K562 (cell line): ENCODE results near the gene YTHDC1. TPM values are rescaled to one million over a fixed set of nuclear protein-coding genes. Genes with fewer than 3 reads are reported as not detected.

ENCODE experiments used
- KLF10 ChIP-seq: fragments of 250-450 bp; sonication (Bioruptor Pico); IDR thresholded peaks from 2 replicates; pipeline ENCODE4 v1.6.1; 2021; ENCODE audit warnings: matching md5 sums
- SMAD4 ChIP-seq: fragments of 250-450 bp; sonication (Bioruptor Pico); conservative IDR thresholded peaks from 2 replicates; pipeline ENCODE4 v1.8.0; 2021; ENCODE audit warnings: inconsistent platforms, mild to moderate bottlenecking, moderate library complexity
- polyA plus RNA-seq, 8 experiments: library from polyadenylated mRNA; depleted of rRNA in 4 of 8; stranded (reverse) in 5 of 8; unstranded in 3 of 8; fragments of >200 nt; fragmentation: Nextera tagmentation in 2 of 8; fragmentation: Illumina TruSeq in 1 of 8; extraction: Ambion mirVana in 2 of 8; extraction: Trizol in 1 of 8; gene quantifications; 2 replicates each; pipeline versions ENCODE4 v1.2.1 to v1.2.3, GENCODE V29; 2011 to 2014; ENCODE audit warnings: inconsistent platforms in 1 of 8, missing spikeins in 1 of 8
- total RNA-seq, 7 experiments: library from RNA; depleted of rRNA in 6 of 7; stranded (reverse); fragments of >200 nt in 6 of 7; fragmentation: Illumina TruSeq in 2 of 7; extraction: Trizol in 2 of 7; gene quantifications; 2 replicates each; pipeline versions ENCODE4 v1.2.1 to v1.2.3, GENCODE V29; 2011 to 2021; ENCODE audit warnings: low replicate concordance in 1 of 7
- TF ChIP-seq, protein P1 (sequence below): sonication (generic); formaldehyde crosslinking; IDR thresholded peaks from 2 replicates; pipeline ENCODE4 v1.8.0; 2023; ENCODE audit warnings: missing genetic modification reagents, mild to moderate bottlenecking, borderline replicate concordance
- TF ChIP-seq, protein P2 (sequence below): sonication (generic); formaldehyde crosslinking; IDR thresholded peaks from 2 replicates; pipeline ENCODE4 v1.8.0; 2022; ENCODE audit warnings: missing genetic modification reagents, mild to moderate bottlenecking, borderline replicate concordance
- TF ChIP-seq, protein P3 (sequence below): fragments of 200-800 bp; sonication (Bioruptor generic); IDR thresholded peaks from 2 replicates; pipeline ENCODE4 v1.6.1; 2017; ENCODE audit warnings: missing genetic modification characterization, missing compliant biosample characterization
- TF ChIP-seq, protein P4 (sequence below): fragments of 250-450 bp; sonication (Bioruptor Pico); IDR thresholded peaks from 2 replicates; pipeline ENCODE4 v1.8.0; 2021; ENCODE audit warnings: mild to moderate bottlenecking, moderate library complexity
- TF ChIP-seq, protein P5 (sequence below): IDR thresholded peaks from 2 replicates; pipeline ENCODE4 v1.6.1; 2011; ENCODE audit warnings: borderline replicate concordance, low read depth, mild to moderate bottlenecking, moderate library complexity, low read length; ENCODE audit not compliant: insufficient read depth, poor library complexity, severe bottlenecking
- TF ChIP-seq, protein P6 (sequence below): fragments of 250-450 bp; sonication (Bioruptor Pico); IDR thresholded peaks from 2 replicates; pipeline ENCODE4 v1.5.0; 2021; ENCODE audit warnings: mild to moderate bottlenecking, moderate library complexity

The YTHDC1 gene
- total and polyA plus RNA-seq, 9 of the 15 experiments (the other 6 are each of a cell fraction or from before 2014, with no cell fraction given): 9.8 to 65.4 (median 51.7) TPM

DNA sequence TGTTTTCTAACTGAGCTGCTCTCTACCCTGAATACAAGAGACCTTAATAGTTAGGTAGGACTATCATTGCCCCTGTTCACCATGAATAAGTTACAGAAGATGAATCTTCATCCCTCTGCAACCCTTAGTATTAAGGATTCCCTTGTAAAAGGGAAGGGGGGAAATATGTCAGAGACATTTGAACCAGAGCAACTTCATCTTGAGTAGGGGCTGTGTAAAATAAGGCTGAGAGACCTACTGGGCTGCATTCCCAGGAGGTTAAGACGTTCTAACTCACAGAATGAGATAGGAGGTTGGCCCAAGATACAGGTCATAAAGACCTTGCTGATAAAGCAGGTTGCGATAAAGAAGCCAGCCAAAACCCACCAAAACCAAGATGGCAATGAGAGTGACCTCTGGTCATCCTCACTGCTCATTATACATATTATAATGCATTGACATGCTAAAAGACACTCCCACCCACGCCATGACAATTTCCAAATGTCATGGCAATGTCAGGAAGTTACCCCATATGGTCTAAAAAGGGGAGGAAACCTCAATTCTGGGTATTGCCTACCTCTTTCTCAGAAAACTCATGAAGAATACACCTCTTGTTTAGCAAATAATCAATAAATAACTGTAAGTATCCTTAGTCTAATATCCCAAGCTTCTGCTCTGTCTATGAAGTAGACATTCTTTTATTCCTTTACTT lies 84.9 kb downstream of the YTHDC1 start (continued):
- TF ChIP-seq, protein P1, sequence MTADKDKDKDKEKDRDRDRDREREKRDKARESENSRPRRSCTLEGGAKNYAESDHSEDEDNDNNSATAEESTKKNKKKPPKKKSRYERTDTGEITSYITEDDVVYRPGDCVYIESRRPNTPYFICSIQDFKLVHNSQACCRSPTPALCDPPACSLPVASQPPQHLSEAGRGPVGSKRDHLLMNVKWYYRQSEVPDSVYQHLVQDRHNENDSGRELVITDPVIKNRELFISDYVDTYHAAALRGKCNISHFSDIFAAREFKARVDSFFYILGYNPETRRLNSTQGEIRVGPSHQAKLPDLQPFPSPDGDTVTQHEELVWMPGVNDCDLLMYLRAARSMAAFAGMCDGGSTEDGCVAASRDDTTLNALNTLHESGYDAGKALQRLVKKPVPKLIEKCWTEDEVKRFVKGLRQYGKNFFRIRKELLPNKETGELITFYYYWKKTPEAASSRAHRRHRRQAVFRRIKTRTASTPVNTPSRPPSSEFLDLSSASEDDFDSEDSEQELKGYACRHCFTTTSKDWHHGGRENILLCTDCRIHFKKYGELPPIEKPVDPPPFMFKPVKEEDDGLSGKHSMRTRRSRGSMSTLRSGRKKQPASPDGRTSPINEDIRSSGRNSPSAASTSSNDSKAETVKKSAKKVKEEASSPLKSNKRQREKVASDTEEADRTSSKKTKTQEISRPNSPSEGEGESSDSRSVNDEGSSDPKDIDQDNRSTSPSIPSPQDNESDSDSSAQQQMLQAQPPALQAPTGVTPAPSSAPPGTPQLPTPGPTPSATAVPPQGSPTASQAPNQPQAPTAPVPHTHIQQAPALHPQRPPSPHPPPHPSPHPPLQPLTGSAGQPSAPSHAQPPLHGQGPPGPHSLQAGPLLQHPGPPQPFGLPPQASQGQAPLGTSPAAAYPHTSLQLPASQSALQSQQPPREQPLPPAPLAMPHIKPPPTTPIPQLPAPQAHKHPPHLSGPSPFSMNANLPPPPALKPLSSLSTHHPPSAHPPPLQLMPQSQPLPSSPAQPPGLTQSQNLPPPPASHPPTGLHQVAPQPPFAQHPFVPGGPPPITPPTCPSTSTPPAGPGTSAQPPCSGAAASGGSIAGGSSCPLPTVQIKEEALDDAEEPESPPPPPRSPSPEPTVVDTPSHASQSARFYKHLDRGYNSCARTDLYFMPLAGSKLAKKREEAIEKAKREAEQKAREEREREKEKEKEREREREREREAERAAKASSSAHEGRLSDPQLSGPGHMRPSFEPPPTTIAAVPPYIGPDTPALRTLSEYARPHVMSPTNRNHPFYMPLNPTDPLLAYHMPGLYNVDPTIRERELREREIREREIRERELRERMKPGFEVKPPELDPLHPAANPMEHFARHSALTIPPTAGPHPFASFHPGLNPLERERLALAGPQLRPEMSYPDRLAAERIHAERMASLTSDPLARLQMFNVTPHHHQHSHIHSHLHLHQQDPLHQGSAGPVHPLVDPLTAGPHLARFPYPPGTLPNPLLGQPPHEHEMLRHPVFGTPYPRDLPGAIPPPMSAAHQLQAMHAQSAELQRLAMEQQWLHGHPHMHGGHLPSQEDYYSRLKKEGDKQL: no peak
- TF ChIP-seq, protein P2, sequence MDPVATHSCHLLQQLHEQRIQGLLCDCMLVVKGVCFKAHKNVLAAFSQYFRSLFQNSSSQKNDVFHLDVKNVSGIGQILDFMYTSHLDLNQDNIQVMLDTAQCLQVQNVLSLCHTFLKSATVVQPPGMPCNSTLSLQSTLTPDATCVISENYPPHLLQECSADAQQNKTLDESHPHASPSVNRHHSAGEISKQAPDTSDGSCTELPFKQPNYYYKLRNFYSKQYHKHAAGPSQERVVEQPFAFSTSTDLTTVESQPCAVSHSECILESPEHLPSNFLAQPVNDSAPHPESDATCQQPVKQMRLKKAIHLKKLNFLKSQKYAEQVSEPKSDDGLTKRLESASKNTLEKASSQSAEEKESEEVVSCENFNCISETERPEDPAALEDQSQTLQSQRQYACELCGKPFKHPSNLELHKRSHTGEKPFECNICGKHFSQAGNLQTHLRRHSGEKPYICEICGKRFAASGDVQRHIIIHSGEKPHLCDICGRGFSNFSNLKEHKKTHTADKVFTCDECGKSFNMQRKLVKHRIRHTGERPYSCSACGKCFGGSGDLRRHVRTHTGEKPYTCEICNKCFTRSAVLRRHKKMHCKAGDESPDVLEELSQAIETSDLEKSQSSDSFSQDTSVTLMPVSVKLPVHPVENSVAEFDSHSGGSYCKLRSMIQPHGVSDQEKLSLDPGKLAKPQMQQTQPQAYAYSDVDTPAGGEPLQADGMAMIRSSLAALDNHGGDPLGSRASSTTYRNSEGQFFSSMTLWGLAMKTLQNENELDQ (CRISPR knock-in tag): no peak
- peak; percentile 68 for TF ChIP-seq SMAD4 (CRISPR knock-in tag)
- TF ChIP-seq, protein P3, sequence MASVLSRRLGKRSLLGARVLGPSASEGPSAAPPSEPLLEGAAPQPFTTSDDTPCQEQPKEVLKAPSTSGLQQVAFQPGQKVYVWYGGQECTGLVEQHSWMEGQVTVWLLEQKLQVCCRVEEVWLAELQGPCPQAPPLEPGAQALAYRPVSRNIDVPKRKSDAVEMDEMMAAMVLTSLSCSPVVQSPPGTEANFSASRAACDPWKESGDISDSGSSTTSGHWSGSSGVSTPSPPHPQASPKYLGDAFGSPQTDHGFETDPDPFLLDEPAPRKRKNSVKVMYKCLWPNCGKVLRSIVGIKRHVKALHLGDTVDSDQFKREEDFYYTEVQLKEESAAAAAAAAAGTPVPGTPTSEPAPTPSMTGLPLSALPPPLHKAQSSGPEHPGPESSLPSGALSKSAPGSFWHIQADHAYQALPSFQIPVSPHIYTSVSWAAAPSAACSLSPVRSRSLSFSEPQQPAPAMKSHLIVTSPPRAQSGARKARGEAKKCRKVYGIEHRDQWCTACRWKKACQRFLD (CRISPR knock-in tag): peak; percentile 64; the same call in 1 of the 2 replicates
- TF ChIP-seq, protein P4, sequence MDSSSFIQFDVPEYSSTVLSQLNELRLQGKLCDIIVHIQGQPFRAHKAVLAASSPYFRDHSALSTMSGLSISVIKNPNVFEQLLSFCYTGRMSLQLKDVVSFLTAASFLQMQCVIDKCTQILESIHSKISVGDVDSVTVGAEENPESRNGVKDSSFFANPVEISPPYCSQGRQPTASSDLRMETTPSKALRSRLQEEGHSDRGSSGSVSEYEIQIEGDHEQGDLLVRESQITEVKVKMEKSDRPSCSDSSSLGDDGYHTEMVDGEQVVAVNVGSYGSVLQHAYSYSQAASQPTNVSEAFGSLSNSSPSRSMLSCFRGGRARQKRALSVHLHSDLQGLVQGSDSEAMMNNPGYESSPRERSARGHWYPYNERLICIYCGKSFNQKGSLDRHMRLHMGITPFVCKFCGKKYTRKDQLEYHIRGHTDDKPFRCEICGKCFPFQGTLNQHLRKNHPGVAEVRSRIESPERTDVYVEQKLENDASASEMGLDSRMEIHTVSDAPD (CRISPR knock-in tag): no peak
- no peak for TF ChIP-seq KLF10 (CRISPR knock-in tag)
- TF ChIP-seq, protein P5, sequence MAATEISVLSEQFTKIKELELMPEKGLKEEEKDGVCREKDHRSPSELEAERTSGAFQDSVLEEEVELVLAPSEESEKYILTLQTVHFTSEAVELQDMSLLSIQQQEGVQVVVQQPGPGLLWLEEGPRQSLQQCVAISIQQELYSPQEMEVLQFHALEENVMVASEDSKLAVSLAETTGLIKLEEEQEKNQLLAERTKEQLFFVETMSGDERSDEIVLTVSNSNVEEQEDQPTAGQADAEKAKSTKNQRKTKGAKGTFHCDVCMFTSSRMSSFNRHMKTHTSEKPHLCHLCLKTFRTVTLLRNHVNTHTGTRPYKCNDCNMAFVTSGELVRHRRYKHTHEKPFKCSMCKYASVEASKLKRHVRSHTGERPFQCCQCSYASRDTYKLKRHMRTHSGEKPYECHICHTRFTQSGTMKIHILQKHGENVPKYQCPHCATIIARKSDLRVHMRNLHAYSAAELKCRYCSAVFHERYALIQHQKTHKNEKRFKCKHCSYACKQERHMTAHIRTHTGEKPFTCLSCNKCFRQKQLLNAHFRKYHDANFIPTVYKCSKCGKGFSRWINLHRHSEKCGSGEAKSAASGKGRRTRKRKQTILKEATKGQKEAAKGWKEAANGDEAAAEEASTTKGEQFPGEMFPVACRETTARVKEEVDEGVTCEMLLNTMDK: no peak
- TF ChIP-seq, protein P6, sequence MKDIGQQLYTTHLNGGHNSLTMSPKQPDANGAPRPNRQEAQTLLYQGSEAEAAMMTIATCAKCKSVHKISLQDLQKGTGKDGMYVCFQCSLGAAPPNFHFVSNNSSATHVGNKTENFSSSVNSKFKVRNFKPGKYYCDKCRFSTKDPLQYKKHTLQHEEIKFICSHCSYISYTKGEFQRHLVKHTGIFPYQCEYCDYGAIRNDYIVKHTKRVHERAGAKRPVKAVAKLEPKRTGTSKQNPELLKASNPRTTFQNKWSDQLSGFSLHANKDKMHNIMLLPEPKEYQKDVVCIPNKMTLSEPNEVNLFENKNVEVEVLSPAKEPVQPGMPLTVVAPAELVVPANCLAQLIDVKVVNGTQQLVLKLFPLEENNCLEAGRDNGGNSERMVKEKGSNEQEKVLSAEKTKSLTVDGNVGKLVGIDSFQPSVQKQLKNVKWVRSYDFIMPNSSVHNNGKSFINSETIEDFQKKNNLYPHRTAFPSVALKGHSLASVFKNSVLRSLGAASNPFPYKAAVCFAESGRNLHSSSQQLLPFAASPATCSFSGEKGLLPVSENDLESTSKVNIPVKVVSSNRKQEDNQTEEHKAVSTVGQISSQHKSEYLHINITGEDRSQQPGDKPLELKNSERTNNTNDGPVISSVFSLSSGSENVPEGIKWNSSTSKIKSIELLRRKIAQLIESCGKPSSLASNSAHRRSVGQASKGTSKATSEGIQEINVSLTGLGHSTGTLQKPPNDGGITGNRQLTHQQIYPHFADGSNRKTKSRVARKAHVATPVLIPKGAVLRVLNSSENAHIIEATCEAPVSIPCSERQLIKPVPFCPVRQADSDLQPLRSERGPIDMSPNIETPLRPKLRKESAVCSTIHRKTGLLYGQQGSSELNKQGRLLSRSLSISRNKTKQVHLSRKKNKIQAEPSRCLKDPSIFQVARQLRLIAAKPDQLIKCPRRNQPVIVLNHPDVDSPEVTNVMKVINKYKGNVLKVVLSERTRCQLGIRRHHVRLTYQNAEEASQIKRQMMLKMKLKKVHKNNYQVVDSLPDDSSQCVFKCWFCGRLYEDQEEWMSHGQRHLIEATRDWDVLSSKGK (CRISPR knock-in tag): no peak
